GM12874 (cell line): ENCODE results near the gene LPAR5.

Experiments used
- TF ChIP-seq, protein P1 (sequence below): IDR thresholded peaks from 2 replicates; pipeline ENCODE4 v1.5.1; 2011; ENCODE audit warnings: low read depth, mild to moderate bottlenecking, control low read depth, low read length, moderate library complexity; ENCODE audit not compliant: insufficient read depth

Gene LPAR5

DNA sequence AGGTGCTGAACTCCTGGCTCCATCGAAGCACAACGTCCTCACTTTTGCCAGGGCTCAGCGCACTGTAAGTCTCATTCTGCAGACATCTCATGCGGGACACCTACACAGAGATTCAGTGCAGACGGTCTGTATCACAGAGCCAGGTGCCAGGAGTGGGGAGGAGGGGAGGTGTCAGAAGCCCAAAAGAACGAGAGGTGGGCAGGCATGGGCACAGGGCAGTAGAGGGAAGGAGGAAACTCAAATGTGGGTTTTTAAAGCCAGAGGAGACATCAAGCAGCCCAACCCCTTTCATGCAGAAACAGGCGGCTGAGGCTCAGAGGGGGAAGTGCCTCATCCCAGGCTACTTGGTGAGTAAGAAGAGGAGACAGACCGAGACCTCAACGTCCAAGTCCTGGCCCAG lies 2.5 kb upstream of the LPAR5 start:
- TF ChIP-seq, protein P1, sequence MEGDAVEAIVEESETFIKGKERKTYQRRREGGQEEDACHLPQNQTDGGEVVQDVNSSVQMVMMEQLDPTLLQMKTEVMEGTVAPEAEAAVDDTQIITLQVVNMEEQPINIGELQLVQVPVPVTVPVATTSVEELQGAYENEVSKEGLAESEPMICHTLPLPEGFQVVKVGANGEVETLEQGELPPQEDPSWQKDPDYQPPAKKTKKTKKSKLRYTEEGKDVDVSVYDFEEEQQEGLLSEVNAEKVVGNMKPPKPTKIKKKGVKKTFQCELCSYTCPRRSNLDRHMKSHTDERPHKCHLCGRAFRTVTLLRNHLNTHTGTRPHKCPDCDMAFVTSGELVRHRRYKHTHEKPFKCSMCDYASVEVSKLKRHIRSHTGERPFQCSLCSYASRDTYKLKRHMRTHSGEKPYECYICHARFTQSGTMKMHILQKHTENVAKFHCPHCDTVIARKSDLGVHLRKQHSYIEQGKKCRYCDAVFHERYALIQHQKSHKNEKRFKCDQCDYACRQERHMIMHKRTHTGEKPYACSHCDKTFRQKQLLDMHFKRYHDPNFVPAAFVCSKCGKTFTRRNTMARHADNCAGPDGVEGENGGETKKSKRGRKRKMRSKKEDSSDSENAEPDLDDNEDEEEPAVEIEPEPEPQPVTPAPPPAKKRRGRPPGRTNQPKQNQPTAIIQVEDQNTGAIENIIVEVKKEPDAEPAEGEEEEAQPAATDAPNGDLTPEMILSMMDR, result no peak

DNA sequence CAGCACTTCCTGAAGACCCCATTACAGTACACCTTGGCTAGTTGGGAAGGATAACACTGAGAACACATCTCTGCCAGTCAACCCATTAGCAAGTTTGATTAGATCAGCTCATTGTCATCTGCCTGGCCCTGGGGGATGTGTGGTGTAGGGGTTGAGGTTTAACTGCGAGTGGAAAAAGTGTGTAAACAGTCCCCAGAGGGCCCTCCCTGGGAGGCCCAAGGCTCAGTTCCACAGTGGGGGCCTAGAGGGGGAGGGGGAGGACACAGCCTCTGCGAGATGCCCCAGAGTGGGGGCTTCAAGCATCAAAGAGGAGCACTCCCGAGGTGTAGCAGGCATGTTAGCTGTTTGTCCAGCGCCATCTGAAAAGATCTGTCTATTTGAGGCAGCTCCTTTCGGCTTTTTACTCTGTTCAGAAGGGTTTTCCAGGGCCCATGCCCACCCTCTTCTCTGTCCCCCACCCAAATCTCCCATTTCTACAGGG lies 344 bp downstream of the LPAR5 start:
- TF ChIP-seq, protein P1, result no peak

DNA sequence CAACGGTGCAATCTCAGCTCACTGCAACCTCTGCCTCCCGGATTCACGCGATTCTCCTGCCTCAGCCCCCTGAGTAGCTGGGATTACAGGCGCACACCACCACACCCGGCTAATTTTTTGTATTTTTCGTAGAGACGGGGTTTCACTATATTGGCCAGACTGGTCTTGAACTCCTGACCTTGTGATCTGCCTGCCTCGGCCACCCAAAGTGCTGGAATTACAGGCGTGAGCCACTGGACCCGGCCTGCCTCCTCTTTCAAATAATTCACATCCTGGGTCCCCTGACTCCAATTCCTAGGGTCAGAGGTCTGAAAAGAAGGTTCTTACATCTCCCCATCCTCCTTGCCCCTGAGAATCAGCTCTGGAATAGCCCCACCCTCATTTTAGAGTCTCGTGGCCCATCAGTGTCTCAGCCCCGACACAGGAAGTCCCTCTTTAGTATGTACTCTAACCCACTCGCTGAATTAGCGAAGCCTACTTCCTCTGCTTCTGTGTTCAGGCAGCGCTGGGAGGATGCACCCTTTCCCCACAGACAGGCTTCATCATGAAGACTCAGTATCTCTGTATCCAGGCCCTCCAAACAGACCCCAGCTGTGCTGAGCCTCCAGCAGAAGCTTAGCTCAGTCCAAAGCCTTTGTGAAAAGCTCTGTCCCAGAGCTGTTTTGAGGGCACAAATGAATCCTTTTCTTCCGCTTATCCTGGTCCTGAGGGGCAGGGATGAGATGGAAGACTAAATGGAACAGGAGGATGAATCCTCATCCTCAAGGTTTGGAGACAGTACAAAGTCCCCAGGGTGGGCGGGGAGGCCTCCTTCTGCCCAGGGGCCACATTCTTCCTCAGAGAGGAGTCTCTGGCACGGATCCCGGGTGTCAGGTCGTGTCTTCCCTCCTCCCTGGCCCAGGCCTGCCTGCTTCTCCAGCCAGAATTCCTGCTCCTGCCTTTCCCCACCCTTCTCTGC lies 3.5 kb downstream of the LPAR5 start:
- TF ChIP-seq, protein P1, result no peak

DNA sequence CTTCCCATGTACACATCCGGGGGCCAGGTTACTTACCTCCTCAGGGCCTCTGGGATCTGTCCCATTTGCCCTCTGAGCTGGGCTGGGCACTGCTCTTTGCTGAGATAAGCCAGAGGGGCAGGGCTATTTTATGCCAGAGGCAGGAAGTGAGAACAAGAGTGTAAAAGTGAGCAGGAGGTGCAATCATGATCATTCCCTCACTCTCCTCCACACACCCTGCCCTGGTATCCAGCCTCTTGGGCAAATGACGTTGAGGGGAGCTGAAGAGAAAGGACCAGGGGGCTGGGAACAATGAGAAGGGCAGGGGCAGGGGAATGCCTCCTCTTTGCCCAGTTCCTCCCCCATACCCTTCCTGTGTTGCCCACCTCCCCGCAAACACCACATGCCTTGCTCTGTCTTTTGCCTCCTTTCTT lies 4.2 kb downstream of the LPAR5 start:
- TF ChIP-seq, protein P1, result no peak

DNA sequence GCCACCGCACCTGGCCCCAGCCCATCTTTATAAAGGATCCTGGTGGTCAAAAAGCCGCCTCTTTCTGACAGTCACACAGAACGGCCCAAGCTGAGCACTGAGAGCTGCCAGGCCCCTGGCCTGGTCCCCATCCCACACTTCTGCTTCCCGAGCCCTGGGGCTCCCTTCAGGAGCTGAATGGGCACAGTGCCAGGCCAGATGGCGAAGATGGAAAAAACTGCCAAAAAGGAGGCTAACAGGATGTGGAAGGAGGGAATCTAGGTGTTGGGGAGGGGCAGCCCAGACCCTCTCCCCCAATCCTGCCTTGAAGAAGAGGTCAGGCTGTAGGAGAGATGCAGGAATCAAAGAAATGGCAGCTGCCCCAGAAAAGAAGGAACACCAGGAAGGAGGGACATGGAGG lies 5.0 kb downstream of the LPAR5 start:
- TF ChIP-seq, protein P1, result no peak

DNA sequence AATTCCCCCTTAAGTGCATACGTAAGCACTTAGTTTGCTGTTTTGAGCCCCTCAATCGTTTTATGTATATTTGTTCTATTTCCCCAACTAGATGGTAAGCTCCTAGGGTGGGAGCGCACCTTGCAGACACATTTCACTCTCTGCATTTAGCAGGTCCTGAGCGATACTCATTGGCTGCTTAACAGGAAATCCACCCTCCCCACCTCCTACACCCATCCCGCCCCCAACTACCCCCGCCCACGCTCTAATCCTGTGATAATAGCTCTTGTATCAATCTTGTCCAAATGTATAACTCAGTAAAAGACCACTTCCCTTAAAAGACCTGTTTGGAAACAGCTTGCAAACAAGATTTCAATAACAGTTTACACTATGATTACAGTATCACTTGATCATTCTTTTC lies 8.1 kb downstream of the LPAR5 start:
- TF ChIP-seq, protein P1, result no peak

DNA sequence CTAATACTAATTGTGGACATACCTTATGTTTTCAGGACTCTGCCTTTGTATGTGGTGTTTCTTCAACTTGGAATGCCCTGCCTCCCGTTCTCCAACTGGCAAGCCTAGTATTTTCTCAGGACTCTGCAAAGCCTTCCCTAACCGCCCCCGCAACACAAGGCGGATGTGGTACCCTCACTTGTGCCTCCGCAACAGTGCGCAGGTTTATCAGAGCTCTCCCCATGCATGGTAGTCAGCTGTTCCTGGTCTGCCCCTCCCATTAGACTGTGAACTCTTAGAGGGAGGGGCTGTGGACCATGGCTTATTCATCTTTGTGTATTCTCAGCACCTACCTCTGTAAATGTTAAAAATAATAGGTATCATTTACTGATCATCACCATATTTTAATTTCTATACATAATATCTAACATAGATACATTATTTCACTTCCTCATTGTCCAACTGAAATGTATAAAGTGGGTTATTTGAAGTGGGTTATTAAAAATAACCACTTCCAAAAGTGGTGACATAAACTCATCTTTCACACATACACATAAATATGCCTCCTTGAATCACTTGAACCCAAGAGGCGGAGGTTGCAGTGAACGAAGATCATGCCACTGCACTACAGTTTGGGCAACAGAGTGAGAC lies 9.0 kb downstream of the LPAR5 start:
- TF ChIP-seq, protein P1, result no peak
